Fibroblast of lung (primary cell): ENCODE results near the gene CDHR2. TPM values are rescaled to one million over a fixed set of nuclear protein-coding genes. Genes with fewer than 3 reads are reported as not detected.

ENCODE experiments used
- DNase-seq, 2 donors: peaks; one replicate each; pipeline versions ENCODE4 v3.0.0 to v3.0.0-alpha.2; 2010; ENCODE audit warnings: low read depth in 2 of 2
- H2AFZ ChIP-seq: 2 replicates; pipeline ENCODE4 v1.5.1; 2012; ENCODE audit warnings: low read length, control low read depth, inconsistent platforms
- H3K27ac ChIP-seq: 2 replicates; pipeline ENCODE4 v1.5.1; 2011; ENCODE audit warnings: low read length, control low read depth; ENCODE audit not compliant: insufficient read depth
- H3K27me3 ChIP-seq: 2 replicates; pipeline ENCODE4 v1.5.1; 2011; ENCODE audit warnings: mild to moderate bottlenecking, low read length; ENCODE audit not compliant: control insufficient read depth, insufficient read depth
- H3K36me3 ChIP-seq: 2 replicates; pipeline ENCODE4 v1.5.1; 2011; ENCODE audit warnings: low read length; ENCODE audit not compliant: control insufficient read depth, insufficient read depth
- H3K4me1 ChIP-seq: 2 replicates; pipeline ENCODE4 v1.5.1; 2011; ENCODE audit warnings: low read length; ENCODE audit not compliant: control insufficient read depth, insufficient read depth; ENCODE audit errors: extremely low read depth
- H3K4me2 ChIP-seq: 2 replicates; pipeline ENCODE4 v1.5.1; 2011; ENCODE audit warnings: low read length, control low read depth; ENCODE audit not compliant: insufficient read depth; ENCODE audit errors: extremely low read depth
- H3K4me3 ChIP-seq, 4 experiments: fragments of 200-600 bp in 1 of 4; sonication (generic) in 1 of 4; replicated peaks in 1 of 4; 2 replicates each; pipeline ENCODE4 v1.5.1; 2011 to 2016; ENCODE audit warnings: low read length in 4 of 4, low read depth in 3 of 4, mild to moderate bottlenecking in 3 of 4, control low read depth in 2 of 4, inconsistent platforms in 1 of 4, mixed read lengths in 1 of 4; ENCODE audit not compliant: insufficient read depth in 1 of 4; ENCODE audit errors: control extremely low read depth in 1 of 4
- H3K79me2 ChIP-seq: 2 replicates; pipeline ENCODE4 v1.5.1; 2012; ENCODE audit warnings: mild to moderate bottlenecking, low read length, inconsistent platforms; ENCODE audit not compliant: control insufficient read depth, insufficient read depth
- H3K9ac ChIP-seq: 2 replicates; pipeline ENCODE4 v1.5.1; 2011; ENCODE audit warnings: mild to moderate bottlenecking, low read length, control low read depth; ENCODE audit not compliant: insufficient read depth
- H3K9me3 ChIP-seq: 2 replicates; pipeline ENCODE4 v1.5.1; 2012; ENCODE audit warnings: low read depth, low read length; ENCODE audit not compliant: control insufficient read depth, insufficient read depth
- H4K20me1 ChIP-seq: 2 replicates; pipeline ENCODE4 v1.5.1; 2011; ENCODE audit warnings: low read length; ENCODE audit not compliant: control insufficient read depth, insufficient read depth; ENCODE audit errors: extremely low read depth
- EZH2 ChIP-seq: IDR thresholded peaks from 2 replicates; pipeline ENCODE4 v1.5.1; 2012; ENCODE audit warnings: low read length, control low read depth, mild to moderate bottlenecking; ENCODE audit errors: missing control alignments
- polyA plus RNA-seq, 2 donors: library from polyadenylated mRNA; depleted of rRNA in 1 of 2; stranded (reverse) in 1 of 2; unstranded in 1 of 2; fragments of >200 nt; gene quantifications; 2 replicates each; pipeline ENCODE4 v1.2.1, GENCODE V29; 2011 to 2012; ENCODE audit warnings: missing spikeins in 1 of 2
- total RNA-seq: library from RNA; depleted of rRNA; stranded (reverse); fragments of >200 nt; gene quantifications from 2 replicates; pipeline ENCODE4 v1.2.1, GENCODE V29; 2014
- TF ChIP-seq, protein P1 (sequence below), 2 donors: IDR thresholded peaks in 1 of 2; conservative IDR thresholded peaks in 1 of 2; 1 replicate in 1 of 2; 2 replicates in 1 of 2; pipeline ENCODE4 v1.5.1; 2011 to 2012; ENCODE audit warnings: low read length in 2 of 2, control low read depth in 1 of 2, inconsistent platforms in 1 of 2, low read depth in 1 of 2, mild to moderate bottlenecking in 1 of 2

CDHR2 gene
- total and polyA plus RNA-seq, 2 donors (not counting 1 experiment from before 2014, with no cell fraction given), result under 0.01 TPM; not detected in 1

DNA sequence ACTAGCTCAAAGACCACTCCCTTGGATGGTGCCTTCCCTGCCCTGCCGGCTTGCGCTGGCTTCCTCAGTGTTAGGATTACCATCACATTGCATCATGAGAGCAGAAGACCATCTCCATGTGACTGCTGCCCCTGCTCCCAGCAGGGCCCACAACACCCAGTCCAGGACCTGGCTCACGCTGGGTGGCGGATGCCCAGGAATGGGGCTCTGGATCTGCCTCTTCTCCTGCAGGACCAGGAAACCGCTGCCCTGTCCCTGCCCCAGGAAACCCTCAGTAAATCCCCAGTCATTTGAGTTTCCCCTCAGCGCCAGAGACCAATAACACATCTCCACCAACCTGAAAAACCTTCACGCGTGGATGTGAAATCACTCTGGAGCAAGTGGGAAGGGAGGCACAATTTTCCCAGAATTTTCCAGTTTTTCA is 8.7 kb upstream of the CDHR2 start:
- TF ChIP-seq, protein P1, sequence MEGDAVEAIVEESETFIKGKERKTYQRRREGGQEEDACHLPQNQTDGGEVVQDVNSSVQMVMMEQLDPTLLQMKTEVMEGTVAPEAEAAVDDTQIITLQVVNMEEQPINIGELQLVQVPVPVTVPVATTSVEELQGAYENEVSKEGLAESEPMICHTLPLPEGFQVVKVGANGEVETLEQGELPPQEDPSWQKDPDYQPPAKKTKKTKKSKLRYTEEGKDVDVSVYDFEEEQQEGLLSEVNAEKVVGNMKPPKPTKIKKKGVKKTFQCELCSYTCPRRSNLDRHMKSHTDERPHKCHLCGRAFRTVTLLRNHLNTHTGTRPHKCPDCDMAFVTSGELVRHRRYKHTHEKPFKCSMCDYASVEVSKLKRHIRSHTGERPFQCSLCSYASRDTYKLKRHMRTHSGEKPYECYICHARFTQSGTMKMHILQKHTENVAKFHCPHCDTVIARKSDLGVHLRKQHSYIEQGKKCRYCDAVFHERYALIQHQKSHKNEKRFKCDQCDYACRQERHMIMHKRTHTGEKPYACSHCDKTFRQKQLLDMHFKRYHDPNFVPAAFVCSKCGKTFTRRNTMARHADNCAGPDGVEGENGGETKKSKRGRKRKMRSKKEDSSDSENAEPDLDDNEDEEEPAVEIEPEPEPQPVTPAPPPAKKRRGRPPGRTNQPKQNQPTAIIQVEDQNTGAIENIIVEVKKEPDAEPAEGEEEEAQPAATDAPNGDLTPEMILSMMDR (conservative IDR thresholded peaks at IDR 0.05 in 1 of 2, IDR thresholded peaks at IDR 0.05 in 1 of 2; ENCODE audit: low read depth in 1 of 2, low read length in 2 of 2), result no peak
- no peak for TF ChIP-seq EZH2
- Histone ChIP-seq H3K27ac (no peak overlapping the region), H3K27me3 (no peaks in the 10 kb centered on the region), H3K36me3 (no peaks in the 10 kb centered on the region), H4K20me1 (no peaks in the 10 kb centered on the region), H3K9me3 (no peaks in the 10 kb centered on the region), H3K4me3 (no peak overlapping the region), H3K79me2 (peaks cover 7% of the 10 kb centered on the region), H3K9ac (no peak overlapping the region), H3K4me2 (no peak overlapping the region), H2AFZ (no peak overlapping the region), H3K4me1 (peaks cover 12% of the 10 kb centered on the region)
- DNase-seq, result peak in 1 of 2 donors; percentile 47

DNA sequence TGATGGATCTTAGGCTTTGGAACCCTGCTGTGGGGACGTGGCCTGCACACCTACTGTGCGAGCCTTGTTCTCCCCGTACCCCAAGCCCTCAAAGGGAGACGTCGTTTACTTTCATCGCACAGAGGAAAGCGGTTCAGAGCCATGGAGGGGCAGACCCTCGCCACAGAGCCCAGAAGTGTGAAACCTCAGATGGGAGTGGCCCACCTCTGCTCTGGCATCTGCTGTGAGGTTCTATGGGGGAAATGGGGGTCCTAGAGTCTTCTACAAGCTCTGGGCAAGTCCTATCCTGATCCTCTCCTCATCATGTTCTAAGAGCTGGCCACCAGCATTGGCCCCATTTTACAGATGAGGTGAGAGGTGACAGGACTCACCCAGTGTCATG is 8.2 kb upstream of the CDHR2 start:
- peaks cover 4% of the 10 kb centered on the region for H3K79me2 ChIP-seq
- no peaks in the 10 kb centered on the region for H3K36me3 ChIP-seq
- H3K4me3 ChIP-seq, result no peak overlapping the region
- H3K27ac ChIP-seq, result no peak overlapping the region
- peaks cover 8% of the 10 kb centered on the region for H3K4me1 ChIP-seq
- no peaks in the 10 kb centered on the region for H3K27me3 ChIP-seq
- no peaks in the 10 kb centered on the region for H3K9me3 ChIP-seq
- TF ChIP-seq, protein P1 (conservative IDR thresholded peaks at IDR 0.05 in 1 of 2, IDR thresholded peaks at IDR 0.05 in 1 of 2; ENCODE audit: low read depth in 1 of 2, low read length in 2 of 2), result no peak
- no peak for TF ChIP-seq EZH2
- H3K4me2 ChIP-seq, result no peak overlapping the region
- no peak overlapping the region for H3K9ac ChIP-seq
- H2AFZ ChIP-seq, result no peak overlapping the region
- DNase-seq, result no peak
- no peaks in the 10 kb centered on the region for H4K20me1 ChIP-seq

DNA sequence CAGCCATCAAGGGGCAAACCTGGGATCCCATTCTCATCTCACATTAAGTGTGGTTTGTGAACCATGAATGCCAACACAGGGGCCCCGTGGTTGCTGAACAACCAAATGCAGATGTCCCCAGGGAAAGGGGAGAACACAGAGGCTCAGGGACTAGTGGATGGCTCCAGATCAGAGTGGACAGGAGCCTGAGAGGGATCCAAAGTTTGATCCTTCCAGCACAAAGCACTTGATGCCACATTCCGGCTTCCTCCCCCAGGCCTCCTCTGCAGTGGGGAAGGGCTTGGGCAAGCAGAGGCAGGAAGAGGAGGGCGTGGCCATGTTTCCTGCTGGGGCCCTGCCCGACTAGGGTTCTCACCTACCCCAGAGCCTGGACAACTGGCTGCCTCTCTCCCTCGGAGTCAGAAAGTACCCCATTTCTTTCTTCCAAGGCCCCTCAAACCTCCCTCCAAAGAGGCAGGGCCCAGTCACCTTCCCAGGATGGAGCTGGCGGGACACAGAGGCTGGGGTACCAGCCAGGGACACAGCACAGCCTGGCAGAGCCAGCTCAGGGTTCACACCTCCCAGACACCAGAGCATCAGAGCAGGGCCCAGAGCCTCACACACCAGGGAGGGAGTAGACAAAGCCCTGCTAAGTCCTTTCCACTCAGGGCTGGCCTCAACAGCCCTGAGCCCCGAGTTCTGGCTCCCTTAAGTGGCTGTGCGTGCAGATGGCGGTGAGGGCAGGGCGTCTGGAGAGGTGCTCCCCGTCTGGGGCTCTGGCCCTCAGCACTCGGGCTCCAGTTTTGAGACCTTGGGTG is 7.6 kb upstream of the CDHR2 start:
- H3K9ac ChIP-seq, result no peak overlapping the region
- H4K20me1 ChIP-seq, result no peaks in the 10 kb centered on the region
- no peaks in the 10 kb centered on the region for H3K27me3 ChIP-seq
- H3K36me3 ChIP-seq, result no peaks in the 10 kb centered on the region
- TF ChIP-seq EZH2, result no peak
- H3K4me1 ChIP-seq, result peaks cover 8% of the 10 kb centered on the region
- H3K27ac ChIP-seq, result no peak overlapping the region
- H3K9me3 ChIP-seq, result no peaks in the 10 kb centered on the region
- H3K4me3 ChIP-seq, result no peak overlapping the region
- DNase-seq, result peak in 1 of 2 donors; percentile 32
- no peak overlapping the region for H2AFZ ChIP-seq
- H3K4me2 ChIP-seq, result no peak overlapping the region
- no peaks in the 10 kb centered on the region for H3K79me2 ChIP-seq
